Measurements from ENCODE around the gene LCORL. TPM values are rescaled to one million over a fixed set of nuclear protein-coding genes. Genes with fewer than 3 reads are reported as not detected.

LCORL gene
- total and polyA plus RNA-seq, 3 donors from 2014 or later: 9.7 to 43.7 (median 37.6) TPM

GRCh38 chr4:17933126-17933525 is 88.4 kb downstream of the LCORL start:
- Histone ChIP-seq H3K4me1 (no peaks in the 10 kb centered on the region), H3K36me3 (ENCODE audit: low read depth, missing control alignments) (no peaks in the 10 kb centered on the region), H3K9me3 (no peaks in the 10 kb centered on the region), H3K27me3 (no peaks in the 10 kb centered on the region), H3K4me3 (no peak overlapping the region), H3K27ac (no peak overlapping the region)
- intact Hi-C loops (cut with DNase I; ENCODE audit: low total_unique reads): no loop called here
- TF ChIP-seq CTCF (IDR thresholded peaks at IDR 0.05): no peak
- no peak for TF ChIP-seq POLR2A (IDR thresholded peaks at IDR 0.05)
- no peak for DNase-seq

- DNase-seq: no peak
- no peaks in the 10 kb centered on the region for H3K36me3 ChIP-seq (ENCODE audit: low read depth, missing control alignments)
- TF ChIP-seq CTCF (IDR thresholded peaks at IDR 0.05): no peak
- TF ChIP-seq POLR2A (IDR thresholded peaks at IDR 0.05): no peak
- intact Hi-C loops (cut with DNase I; ENCODE audit: low total_unique reads): no loop called here
- 88 to 90% methylated on average over 3 of the region's 3 CpGs for WGBS, 2 donors
- no peaks in the 10 kb centered on the region for H3K27me3 ChIP-seq
- H3K27ac ChIP-seq: no peak overlapping the region
- no peak overlapping the region for H3K4me3 ChIP-seq
- no peaks in the 10 kb centered on the region for H3K9me3 ChIP-seq
- H3K4me1 ChIP-seq: no peaks in the 10 kb centered on the region
These were observed 89.5 kb downstream of the LCORL start for GRCh38 chr4:17932041-17932440.

GRCh38 chr4:17930256-17930655 is 91.3 kb downstream of the LCORL start:
- H3K4me3 ChIP-seq: no peak overlapping the region
- 73 to 93% methylated on average over 3 of the region's 3 CpGs for WGBS, 2 donors
- H3K27ac ChIP-seq: no peak overlapping the region
- H3K4me1 ChIP-seq: no peaks in the 10 kb centered on the region
- no peaks in the 10 kb centered on the region for H3K36me3 ChIP-seq (ENCODE audit: low read depth, missing control alignments)
- no peak for DNase-seq
- intact Hi-C loops (cut with DNase I; ENCODE audit: low total_unique reads): no loop called here
- H3K27me3 ChIP-seq: no peaks in the 10 kb centered on the region
- TF ChIP-seq POLR2A (IDR thresholded peaks at IDR 0.05) (no peak), CTCF (IDR thresholded peaks at IDR 0.05) (no peak)
- H3K9me3 ChIP-seq: no peaks in the 10 kb centered on the region

- intact Hi-C loops (cut with DNase I; ENCODE audit: low total_unique reads): no loop called here
- H3K27ac ChIP-seq: no peak overlapping the region
- TF ChIP-seq POLR2A (IDR thresholded peaks at IDR 0.05): no peak
- no peak for TF ChIP-seq CTCF (IDR thresholded peaks at IDR 0.05)
- H3K4me1 ChIP-seq: no peaks in the 10 kb centered on the region
- no peak for DNase-seq
- H3K4me3 ChIP-seq: no peak overlapping the region
- 87 to 100% methylated on average over 5 of the region's 5 CpGs for WGBS, 2 donors
- no peaks in the 10 kb centered on the region for H3K9me3 ChIP-seq
- H3K36me3 ChIP-seq (ENCODE audit: low read depth, missing control alignments): no peaks in the 10 kb centered on the region
- no peaks in the 10 kb centered on the region for H3K27me3 ChIP-seq
These were observed 97.4 kb downstream of the LCORL start for GRCh38 chr4:17924189-17924588.

GRCh38 chr4:17921451-17921850 is 100.1 kb downstream of the LCORL start:
- Histone ChIP-seq H3K4me3 (no peak overlapping the region), H3K4me1 (no peaks in the 10 kb centered on the region), H3K9me3 (no peaks in the 10 kb centered on the region), H3K27ac (no peak overlapping the region), H3K27me3 (no peaks in the 10 kb centered on the region), H3K36me3 (ENCODE audit: low read depth, missing control alignments) (no peaks in the 10 kb centered on the region)
- TF ChIP-seq CTCF (IDR thresholded peaks at IDR 0.05) (no peak), POLR2A (IDR thresholded peaks at IDR 0.05) (no peak)
- DNase-seq: no peak
- intact Hi-C loops (cut with DNase I; ENCODE audit: low total_unique reads): no loop called here
- WGBS, 2 donors: 100% methylated on average over 1 of the region's 1 CpG
